K562 (cell line): Measurements from ENCODE around the gene PA2G4. TPM values are rescaled to one million over a fixed set of nuclear protein-coding genes. Genes with fewer than 3 reads are reported as not detected.

ENCODE experiments used
- ARID1B ChIP-seq: fragments of 450-650 bp; IDR thresholded peaks from 2 replicates; pipeline ENCODE4 v1.6.1; 2016; ENCODE audit warnings: antibody characterized with exemption, mild to moderate bottlenecking, inconsistent platforms
- BRF1 ChIP-seq: IDR thresholded peaks from 3 replicates; pipeline ENCODE4 v1.6.1; 2011; ENCODE audit warnings: borderline replicate concordance, mild to moderate bottlenecking; ENCODE audit not compliant: insufficient read length; ENCODE audit errors: extremely low read depth
- CBFA2T3 ChIP-seq: fragments of 450-650 bp; IDR thresholded peaks from 2 replicates; pipeline ENCODE4 v1.6.1; 2017
- CHD2 ChIP-seq: IDR thresholded peaks from 2 replicates; pipeline ENCODE4 v1.6.1; 2011; ENCODE audit warnings: low read depth, low read length
- FOXP1 ChIP-seq: sonication (generic); formaldehyde crosslinking; IDR thresholded peaks from 2 replicates; pipeline ENCODE4 v1.8.0; 2022; ENCODE audit warnings: mild to moderate bottlenecking, missing genetic modification reagents
- HLTF ChIP-seq: fragments of 450-650 bp; IDR thresholded peaks from 2 replicates; pipeline ENCODE4 v1.6.1; 2016
- L3MBTL2 ChIP-seq: fragments of 450-650 bp; IDR thresholded peaks from 2 replicates; pipeline ENCODE4 v1.6.1; 2016; ENCODE audit warnings: mild to moderate bottlenecking, moderate library complexity
- MEF2A ChIP-seq: IDR thresholded peaks from 2 replicates; pipeline ENCODE4 v1.6.1; 2011; ENCODE audit warnings: low read depth, mild to moderate bottlenecking, low read length, moderate library complexity; ENCODE audit not compliant: control insufficient read depth
- NFATC3 ChIP-seq: fragments of 450-650 bp; IDR thresholded peaks from 2 replicates; pipeline ENCODE4 v1.6.1; 2017; ENCODE audit warnings: mild to moderate bottlenecking
- NFYB ChIP-seq: IDR thresholded peaks from 2 replicates; pipeline ENCODE4 v1.6.1; 2011; ENCODE audit warnings: mild to moderate bottlenecking, moderate library complexity; ENCODE audit not compliant: insufficient read length; ENCODE audit errors: extremely low read depth
- NR2F6 ChIP-seq: fragments of 450-650 bp; formaldehyde crosslinking; IDR thresholded peaks from 2 replicates; pipeline ENCODE4 v1.4.0; 2020; ENCODE audit warnings: mild to moderate bottlenecking
- NRF1 ChIP-seq, 2 experiments: fragments of 450-650 bp; IDR thresholded peaks in 1 of 2; conservative IDR thresholded peaks in 1 of 2; 2 replicates each; pipeline ENCODE4 v1.6.1; 2014; ENCODE audit warnings: mild to moderate bottlenecking in 2 of 2
- SMAD4 ChIP-seq: fragments of 250-450 bp; sonication (Bioruptor Pico); conservative IDR thresholded peaks from 2 replicates; pipeline ENCODE4 v1.8.0; 2021; ENCODE audit warnings: inconsistent platforms, mild to moderate bottlenecking, moderate library complexity
- SMARCA4 ChIP-seq: fragments of 450-650 bp; IDR thresholded peaks from 2 replicates; pipeline ENCODE4 v1.6.1; 2016
- XRCC5 ChIP-seq: fragments of 200-400 bp; formaldehyde crosslinking; IDR thresholded peaks from 2 replicates; pipeline ENCODE4 v1.6.1; 2017; ENCODE audit warnings: low read depth, mild to moderate bottlenecking, low read length
- ZNF134 ChIP-seq: fragments of 250-450 bp; sonication (Bioruptor Pico); conservative IDR thresholded peaks from 2 replicates; pipeline ENCODE4 v1.4.0; 2020
- polyA plus RNA-seq, 8 experiments: library from polyadenylated mRNA; depleted of rRNA in 4 of 8; stranded (reverse) in 5 of 8; unstranded in 3 of 8; fragments of >200 nt; fragmentation: Nextera tagmentation in 2 of 8; fragmentation: Illumina TruSeq in 1 of 8; extraction: Ambion mirVana in 2 of 8; extraction: Trizol in 1 of 8; gene quantifications; 2 replicates each; pipeline versions ENCODE4 v1.2.1 to v1.2.3, GENCODE V29; 2011 to 2014; ENCODE audit warnings: inconsistent platforms in 1 of 8, missing spikeins in 1 of 8
- total RNA-seq, 7 experiments: library from RNA; depleted of rRNA in 6 of 7; stranded (reverse); fragments of >200 nt in 6 of 7; fragmentation: Illumina TruSeq in 2 of 7; extraction: Trizol in 2 of 7; gene quantifications; 2 replicates each; pipeline versions ENCODE4 v1.2.1 to v1.2.3, GENCODE V29; 2011 to 2021; ENCODE audit warnings: low replicate concordance in 1 of 7
- TF ChIP-seq, protein P1 (sequence below): fragments of 150-350 bp; conservative IDR thresholded peaks from 2 replicates; pipeline ENCODE4 v1.6.1; 2014; ENCODE audit warnings: low read length
- TF ChIP-seq, protein P2 (sequence below): sonication (generic); formaldehyde crosslinking; IDR thresholded peaks from 2 replicates; pipeline ENCODE4 v1.8.1; 2023; ENCODE audit warnings: mild to moderate bottlenecking, missing genetic modification reagents, moderate library complexity
- TF ChIP-seq, protein P3 (sequence below): IDR thresholded peaks from 2 replicates; pipeline ENCODE4 v1.6.1; 2014; ENCODE audit warnings: antibody characterized with exemption

Gene PA2G4
- total and polyA plus RNA-seq, 9 of the 15 experiments (the other 6 are each of a cell fraction or from before 2014, with no cell fraction given): 230 to 925 (median 638) TPM

DNA sequence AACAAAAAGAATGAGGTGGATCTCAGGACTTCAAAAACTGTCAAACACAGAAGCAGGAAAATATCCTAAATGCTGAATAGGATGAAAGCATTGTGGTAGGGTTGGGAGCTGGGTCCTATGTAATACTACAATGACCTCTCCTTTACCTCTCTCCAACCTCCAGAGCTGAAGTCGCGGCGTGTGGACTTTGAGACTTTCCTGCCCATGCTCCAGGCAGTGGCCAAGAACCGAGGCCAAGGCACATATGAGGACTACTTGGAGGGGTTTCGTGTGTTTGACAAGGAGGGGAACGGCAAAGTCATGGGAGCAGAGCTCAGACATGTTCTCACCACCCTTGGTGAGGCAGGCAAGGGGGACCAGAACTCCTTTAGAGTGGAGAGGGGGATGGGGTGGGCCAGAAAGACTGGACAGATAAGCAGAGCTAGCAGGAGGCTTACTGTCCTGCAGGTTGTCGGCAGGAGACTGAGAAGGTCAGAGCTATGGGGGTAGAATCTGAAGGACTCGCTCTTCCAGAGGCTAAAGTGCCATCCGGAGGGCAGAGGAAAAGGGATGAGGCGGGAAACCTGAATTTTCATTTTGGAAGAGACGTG, 51.0 kb downstream of the PA2G4 start (continued):
- TF ChIP-seq, protein P1, sequence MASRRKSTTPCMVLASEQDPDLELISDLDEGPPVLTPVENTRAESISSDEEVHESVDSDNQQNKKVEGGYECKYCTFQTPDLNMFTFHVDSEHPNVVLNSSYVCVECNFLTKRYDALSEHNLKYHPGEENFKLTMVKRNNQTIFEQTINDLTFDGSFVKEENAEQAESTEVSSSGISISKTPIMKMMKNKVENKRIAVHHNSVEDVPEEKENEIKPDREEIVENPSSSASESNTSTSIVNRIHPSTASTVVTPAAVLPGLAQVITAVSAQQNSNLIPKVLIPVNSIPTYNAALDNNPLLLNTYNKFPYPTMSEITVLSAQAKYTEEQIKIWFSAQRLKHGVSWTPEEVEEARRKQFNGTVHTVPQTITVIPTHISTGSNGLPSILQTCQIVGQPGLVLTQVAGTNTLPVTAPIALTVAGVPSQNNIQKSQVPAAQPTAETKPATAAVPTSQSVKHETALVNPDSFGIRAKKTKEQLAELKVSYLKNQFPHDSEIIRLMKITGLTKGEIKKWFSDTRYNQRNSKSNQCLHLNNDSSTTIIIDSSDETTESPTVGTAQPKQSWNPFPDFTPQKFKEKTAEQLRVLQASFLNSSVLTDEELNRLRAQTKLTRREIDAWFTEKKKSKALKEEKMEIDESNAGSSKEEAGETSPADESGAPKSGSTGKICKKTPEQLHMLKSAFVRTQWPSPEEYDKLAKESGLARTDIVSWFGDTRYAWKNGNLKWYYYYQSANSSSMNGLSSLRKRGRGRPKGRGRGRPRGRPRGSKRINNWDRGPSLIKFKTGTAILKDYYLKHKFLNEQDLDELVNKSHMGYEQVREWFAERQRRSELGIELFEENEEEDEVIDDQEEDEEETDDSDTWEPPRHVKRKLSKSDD: no peak
- TF ChIP-seq, protein P2, sequence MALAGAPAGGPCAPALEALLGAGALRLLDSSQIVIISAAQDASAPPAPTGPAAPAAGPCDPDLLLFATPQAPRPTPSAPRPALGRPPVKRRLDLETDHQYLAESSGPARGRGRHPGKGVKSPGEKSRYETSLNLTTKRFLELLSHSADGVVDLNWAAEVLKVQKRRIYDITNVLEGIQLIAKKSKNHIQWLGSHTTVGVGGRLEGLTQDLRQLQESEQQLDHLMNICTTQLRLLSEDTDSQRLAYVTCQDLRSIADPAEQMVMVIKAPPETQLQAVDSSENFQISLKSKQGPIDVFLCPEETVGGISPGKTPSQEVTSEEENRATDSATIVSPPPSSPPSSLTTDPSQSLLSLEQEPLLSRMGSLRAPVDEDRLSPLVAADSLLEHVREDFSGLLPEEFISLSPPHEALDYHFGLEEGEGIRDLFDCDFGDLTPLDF (CRISPR knock-in tag): no peak
- TF ChIP-seq NFATC3 (no peak), CHD2 (no peak), ARID1B (peak; percentile 54; the same call in 1 of the 2 replicates), CBFA2T3 (peak; percentile 59), SMARCA4 (0 out of 2 replicates have a peak, but pooled peaks have one; percentile 26), XRCC5 (no peak), HLTF (no peak), FOXP1 (CRISPR knock-in tag) (no peak), SMAD4 (CRISPR knock-in tag) (0 out of 2 replicates have a peak, but pooled peaks have one; percentile 18), L3MBTL2 (no peak), NR2F6 (no peak), NRF1 (conservative IDR thresholded peaks at IDR 0.05 in 1 of 2, IDR thresholded peaks at IDR 0.05 in 1 of 2) (0 out of 4 replicates have a peak, but pooled peaks of 1 of the 2 experiments have one; percentile 19), ZNF134 (no peak), MEF2A (no peak), BRF1 (no peak), NFYB (no peak)
- TF ChIP-seq, protein P3, sequence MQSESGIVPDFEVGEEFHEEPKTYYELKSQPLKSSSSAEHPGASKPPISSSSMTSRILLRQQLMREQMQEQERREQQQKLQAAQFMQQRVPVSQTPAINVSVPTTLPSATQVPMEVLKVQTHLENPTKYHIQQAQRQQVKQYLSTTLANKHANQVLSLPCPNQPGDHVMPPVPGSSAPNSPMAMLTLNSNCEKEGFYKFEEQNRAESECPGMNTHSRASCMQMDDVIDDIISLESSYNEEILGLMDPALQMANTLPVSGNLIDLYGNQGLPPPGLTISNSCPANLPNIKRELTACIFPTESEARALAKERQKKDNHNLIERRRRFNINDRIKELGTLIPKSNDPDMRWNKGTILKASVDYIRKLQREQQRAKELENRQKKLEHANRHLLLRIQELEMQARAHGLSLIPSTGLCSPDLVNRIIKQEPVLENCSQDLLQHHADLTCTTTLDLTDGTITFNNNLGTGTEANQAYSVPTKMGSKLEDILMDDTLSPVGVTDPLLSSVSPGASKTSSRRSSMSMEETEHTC: no peak
- TF ChIP-seq, all 486 proteins: peak for 9
